Astrocyte (in vitro differentiated cells and primary cell): ENCODE data around the gene CHAC1.
A peak's percentile ranks its signal among the peaks of the same experiment; 100 is the strongest.

Experiments used
- CTCF ChIP-seq: IDR thresholded peaks from 2 replicates; pipeline ENCODE4 v1.5.1; 2011; ENCODE audit warnings: low read depth, mild to moderate bottlenecking, inconsistent platforms, low read length, moderate library complexity; ENCODE audit not compliant: insufficient read depth
- EZH2 ChIP-seq: IDR thresholded peaks from 2 replicates; pipeline ENCODE4 v1.6.1; 2012; ENCODE audit warnings: mild to moderate bottlenecking, low read length, inconsistent platforms; ENCODE audit not compliant: insufficient read depth

GRCh38 chr15:40906091-40906990 lies 46.9 kb upstream of the CHAC1 start:
- TF ChIP-seq CTCF (peak; percentile 21), EZH2 (no peak)
